GM12878 (cell line): ENCODE measurements around the gene PXMP4. TPM values are rescaled to one million over a fixed set of nuclear protein-coding genes. Genes with fewer than 3 reads are reported as not detected.

Experiments used
- ATAC-seq: fragments of 200-7000 bp; cut with Tn5 transposase; 3 replicates; pipeline ENCODE4 v1.9.1; 2020; ENCODE audit warnings: mild to moderate bottlenecking, moderate library complexity
- BruUV-seq: library from RNA; stranded (reverse); fragments of 400-500 nt; replicated peaks from 2 replicates; lab custom pipeline; 2021; lab: Mats Ljungman, UMichigan
- CTCF ChIA-PET: fragments of 300-600 bp; sonication (Branson Sonifier 250); formaldehyde crosslinking; extraction: SDS; loops from one replicate; lab custom pipeline; 2021; ENCODE audit warnings: inconsistent platforms; lab: Yijun Ruan, JAX
- POLR2A ChIA-PET: fragments of 350-600 bp; formaldehyde crosslinking; extraction: SDS; loops from one replicate; lab custom pipeline; 2021; ENCODE audit warnings: inconsistent platforms; lab: Charles Lee
- RAD21 ChIA-PET: fragments of 300-600 bp; sonication (Branson Sonifier 250); formaldehyde crosslinking; loops from one replicate; lab custom pipeline; 2023; ENCODE audit warnings: antibody characterized with exemption; ENCODE audit not compliant: unreplicated experiment; lab: Charles Lee
- SMC1A ChIA-PET: fragments of 300-600 bp; sonication (Branson Sonifier 250); formaldehyde crosslinking; loops from one replicate; lab custom pipeline; 2023; ENCODE audit not compliant: unreplicated experiment, uncharacterized antibody; lab: Charles Lee
- DNase-seq: peaks from one replicate; pipeline ENCODE4 v3.0.0-alpha.2; 2011; ENCODE audit warnings: low read depth, low spot score
- FAIRE-seq: peaks from 3 replicates; lab custom pipeline; 2011; peaks lifted over from hg19 to GRCh38; lab: Jason Lieb, UNC
- H2AFZ ChIP-seq: 2 replicates; pipeline ENCODE4 v1.6.0; 2011; ENCODE audit warnings: low read depth, low read length, control low read depth; ENCODE audit not compliant: control insufficient read depth
- H3K27ac ChIP-seq: 2 replicates; pipeline ENCODE4 v1.5.1; 2011; ENCODE audit warnings: control low read depth; ENCODE audit not compliant: control insufficient read depth, insufficient read depth
- H3K27me3 ChIP-seq, 2 experiments: replicated peaks in 1 of 2; 2 replicates each; pipeline versions ENCODE4 v1.6.0 to v1.6.1; 2011; ENCODE audit warnings: low read length in 1 of 2; ENCODE audit not compliant: control insufficient read depth in 2 of 2, insufficient read depth in 2 of 2
- H3K36me3 ChIP-seq, 2 experiments: 2 replicates each; pipeline ENCODE4 v1.5.1; 2011; ENCODE audit warnings: low read length in 1 of 2; ENCODE audit not compliant: control insufficient read depth in 2 of 2, insufficient read depth in 2 of 2
- H3K4me1 ChIP-seq: 2 replicates; pipeline ENCODE4 v1.6.1; 2011; ENCODE audit warnings: mild to moderate bottlenecking, low read length, moderate library complexity, mixed read lengths; ENCODE audit not compliant: control insufficient read depth, insufficient read depth
- H3K4me2 ChIP-seq: 2 replicates; pipeline ENCODE4 v1.6.0; 2011; ENCODE audit warnings: control low read depth; ENCODE audit not compliant: control insufficient read depth, insufficient read depth
- H3K4me3 ChIP-seq: fragments of 200-600 bp; sonication (generic); 2 replicates; pipeline ENCODE4 v1.5.1; 2016
- H3K79me2 ChIP-seq: 2 replicates; pipeline ENCODE4 v1.6.0; 2011; ENCODE audit warnings: low read length; ENCODE audit not compliant: control insufficient read depth, insufficient read depth
- H3K9ac ChIP-seq: 2 replicates; pipeline ENCODE4 v1.8.0; 2011; ENCODE audit warnings: low read length, control low read depth, mixed read lengths; ENCODE audit not compliant: control insufficient read depth, insufficient read depth
- H3K9me3 ChIP-seq: replicated peaks from 3 replicates; pipeline ENCODE4 v1.5.1; 2011; ENCODE audit warnings: mild to moderate bottlenecking, low read length; ENCODE audit not compliant: control insufficient read depth, insufficient read depth
- H4K20me1 ChIP-seq: 2 replicates; pipeline ENCODE4 v1.6.0; 2011; ENCODE audit not compliant: control insufficient read depth, insufficient read depth
- BACH1 ChIP-seq: fragments of 450-650 bp; IDR thresholded peaks from 2 replicates; pipeline ENCODE4 v1.6.1; 2017; ENCODE audit warnings: mild to moderate bottlenecking, borderline replicate concordance
- BHLHE40 ChIP-seq, 2 experiments: fragments of 450-650 bp in 1 of 2; IDR thresholded peaks; 2 replicates each; pipeline ENCODE4 v1.6.1; 2011 to 2017; ENCODE audit warnings: low read depth in 2 of 2, borderline replicate concordance in 1 of 2, improper control_type of control experiment in 1 of 2, low read length in 1 of 2, mild to moderate bottlenecking in 1 of 2
- CBFB ChIP-seq: IDR thresholded peaks from 2 replicates; pipeline ENCODE4 v1.6.1; 2016; ENCODE audit warnings: antibody characterized with exemption, low read depth
- CHD2 ChIP-seq: IDR thresholded peaks from 2 replicates; pipeline ENCODE4 v1.6.1; 2011; ENCODE audit warnings: low read depth, low read length, improper control_type of control experiment, borderline replicate concordance
- CHD4 ChIP-seq: fragments of 200-600 bp; sonication (generic); IDR thresholded peaks from 2 replicates; pipeline ENCODE4 v1.6.1; 2016; ENCODE audit warnings: mild to moderate bottlenecking
- CTCF ChIP-seq, 3 experiments: IDR thresholded peaks in 2 of 3; conservative IDR thresholded peaks in 1 of 3; 2 replicates each; pipeline ENCODE4 v1.5.1; 2011; ENCODE audit warnings: low read depth in 3 of 3, low read length in 3 of 3, mild to moderate bottlenecking in 3 of 3, control low read depth in 2 of 3, moderate library complexity in 2 of 3, inconsistent platforms in 1 of 3, mixed read lengths in 1 of 3; ENCODE audit not compliant: control insufficient read depth in 2 of 3, insufficient read depth in 1 of 3; ENCODE audit errors: extremely low read depth in 1 of 3
- IKZF1 ChIP-seq: fragments of 450-650 bp; conservative IDR thresholded peaks from 2 replicates; pipeline ENCODE4 v1.6.1; 2017; ENCODE audit warnings: antibody characterized with exemption, mild to moderate bottlenecking
- IKZF2 ChIP-seq, 2 experiments: fragments of 450-650 bp; IDR thresholded peaks; 2 replicates each; pipeline ENCODE4 v1.6.1; 2017; ENCODE audit warnings: mild to moderate bottlenecking in 2 of 2, moderate library complexity in 2 of 2
- MXI1 ChIP-seq: fragments of 150-350 bp; IDR thresholded peaks from 2 replicates; pipeline ENCODE4 v1.6.1; 2011; ENCODE audit warnings: low read depth, mild to moderate bottlenecking, inconsistent platforms, low read length, improper control_type of control experiment
- MYC ChIP-seq: IDR thresholded peaks from 2 replicates; pipeline ENCODE4 v1.6.1; 2011; ENCODE audit warnings: mild to moderate bottlenecking, low read length, moderate library complexity, inconsistent platforms; ENCODE audit not compliant: insufficient read depth, insufficient replicate concordance, insufficient read length, severe bottlenecking
- NBN ChIP-seq: fragments of 450-650 bp; IDR thresholded peaks from 2 replicates; pipeline ENCODE4 v1.6.1; 2016
- SMARCA5 ChIP-seq: fragments of 450-650 bp; IDR thresholded peaks from 2 replicates; pipeline ENCODE4 v1.6.1; 2017; ENCODE audit warnings: mild to moderate bottlenecking
- SPI1 ChIP-seq: IDR thresholded peaks from 2 replicates; pipeline ENCODE4 v1.6.1; 2011; ENCODE audit warnings: low read depth, mild to moderate bottlenecking, low read length, moderate library complexity, borderline replicate concordance; ENCODE audit not compliant: insufficient read depth
- SUZ12 ChIP-seq: fragments of 200-600 bp; sonication (generic); IDR thresholded peaks from one replicate; pipeline ENCODE4 v1.6.1; 2018; ENCODE audit warnings: antibody characterized with exemption, mild to moderate bottlenecking; ENCODE audit not compliant: unreplicated experiment
- TCF7 ChIP-seq: IDR thresholded peaks from 2 replicates; pipeline ENCODE4 v1.6.1; 2014; ENCODE audit warnings: antibody characterized with exemption, borderline replicate concordance
- ZNF384 ChIP-seq: IDR thresholded peaks from 2 replicates; pipeline ENCODE4 v1.6.1; 2012; ENCODE audit warnings: low read depth, mild to moderate bottlenecking, low read length, improper control_type of control experiment, borderline replicate concordance
- ZSCAN29 ChIP-seq: fragments of 450-650 bp; IDR thresholded peaks from 2 replicates; pipeline ENCODE4 v1.6.1; 2017; ENCODE audit warnings: mild to moderate bottlenecking, moderate library complexity
- WGBS: methylation state at CpG from one replicate; pipeline ENCODE4 v1.1.6; 2016; ENCODE audit warnings: low lambda C conversion rate; ENCODE audit not compliant: insufficient replicate concordance, insufficient coverage; ENCODE audit errors: missing lambda C conversion rate; 5-methylcytosine and 5-hydroxymethylcytosine counted together
- in situ Hi-C: fragments of 300-500 bp; cut with MboI; formaldehyde crosslinking; loops from 9 replicates; pipeline ENCODE4 v1.14.3; 2018; ENCODE audit warnings: mixed read lengths
- intact Hi-C: fragments of 100-400 bp; cut with micrococcal nuclease; formaldehyde crosslinking; loops from one replicate; pipeline ENCODE4 v1.14.2; 2022; ENCODE audit not compliant: unreplicated experiment
- polyA plus RNA-seq, 11 experiments: library from polyadenylated mRNA; depleted of rRNA in 4 of 11; unstranded in 6 of 11; stranded (reverse) in 5 of 11; fragments of >200 nt; fragmentation: Nextera tagmentation in 4 of 11; fragmentation: Illumina TruSeq in 1 of 11; extraction: Ambion mirVana in 4 of 11; extraction: Trizol in 1 of 11; gene quantifications; 1 replicate in 1 of 11; 2 replicates in 10 of 11; pipeline versions ENCODE4 v1.2.1 to v1.2.3, GENCODE V29; 2011 to 2016; ENCODE audit warnings: inconsistent platforms in 2 of 11, missing spikeins in 2 of 11, low read depth in 1 of 11
- total RNA-seq, 4 experiments: library from RNA; depleted of rRNA in 3 of 4; stranded (reverse); fragments of >200 nt in 3 of 4; fragmentation: Illumina TruSeq in 1 of 4; extraction: Trizol in 1 of 4; gene quantifications; 2 replicates each; pipeline versions ENCODE4 v1.2.1 to v1.2.3, GENCODE V29; 2013 to 2021
- TF ChIP-seq, protein P1 (sequence below): fragments of 450-650 bp; conservative IDR thresholded peaks from 2 replicates; pipeline ENCODE4 v1.6.1; 2017; ENCODE audit warnings: mild to moderate bottlenecking, moderate library complexity

PXMP4 gene
- total and polyA plus RNA-seq, 10 of the 15 experiments (the other 5 are each of a cell fraction or from before 2014, with no cell fraction given), result 3.6 to 19.2 (median 8.6) TPM

GRCh38 chr20:33667676-33668465, 52.2 kb downstream of the PXMP4 start:
- no peaks in the 10 kb centered on the region for H3K36me3 ChIP-seq
- H3K9me3 ChIP-seq, result no peaks in the 10 kb centered on the region
- ChIA-PET POLR2A (interaction anchor here (0.6 to 3.3 kb wide), 8 partner anchors 11 to 271 kb away, joined by 3 to 20 read pairs (median 5); partner anchors contain the start of gene CBFA2T2), CTCF (interaction anchor here (0.5 to 4.1 kb wide), 37 partner anchors 9 to 1457 kb away, joined by 3 to 43 read pairs (median 4); partner anchors contain the start of genes CBFA2T2, CDK5RAP1, E2F1 and PXMP4), SMC1A (interaction anchor here (0.6 to 4.0 kb wide), 19 partner anchors 12 to 266 kb away, joined by 3 to 20 read pairs (median 4); partner anchors contain the start of genes CBFA2T2, CDK5RAP1 and SNTA1), RAD21 (interaction anchor here (0.6 to 3.3 kb wide), 29 partner anchors 8 to 295 kb away, joined by 3 to 25 read pairs (median 4); partner anchors contain the start of genes CBFA2T2, CDK5RAP1, PXMP4 and SNTA1)
- peak; percentile 49 for FAIRE-seq
- peak overlapping the region; percentile 36 for H3K9ac ChIP-seq
- peaks cover 26% of the 10 kb centered on the region for H3K4me1 ChIP-seq
- no TSS peak for BruUV-seq
- in situ Hi-C loops, result no loop called here
- no peaks in the 10 kb centered on the region for H3K27me3 ChIP-seq
- peak overlapping the region; percentile 65 for H3K27ac ChIP-seq
- no peak for DNase-seq
- H3K4me3 ChIP-seq, result peak overlapping the region; percentile 75
- peak; percentile 72 for ATAC-seq
- WGBS, result 1% methylated on average over 44 of the region's 47 CpGs
- H3K4me2 ChIP-seq, result peak overlapping the region; percentile 99
- peaks cover 4% of the 10 kb centered on the region; the same call in 1 of the 2 replicates for H4K20me1 ChIP-seq
- H2AFZ ChIP-seq, result peak overlapping the region; percentile 39
- intact Hi-C loops, result loop anchor here (2.0 to 10.0 kb wide), 2 partner anchors 63 to 457 kb away; partner anchors contain the start of gene ZNF341
- H3K79me2 ChIP-seq, result peaks cover 2% of the 10 kb centered on the region
- TF ChIP-seq ZSCAN29, result peak; percentile 51; the same call in 1 of the 2 replicates
- no peak for TF ChIP-seq SUZ12
- TF ChIP-seq BACH1, result 0 out of 2 replicates have a peak, but pooled peaks have one; percentile 31
- TF ChIP-seq, protein P1, sequence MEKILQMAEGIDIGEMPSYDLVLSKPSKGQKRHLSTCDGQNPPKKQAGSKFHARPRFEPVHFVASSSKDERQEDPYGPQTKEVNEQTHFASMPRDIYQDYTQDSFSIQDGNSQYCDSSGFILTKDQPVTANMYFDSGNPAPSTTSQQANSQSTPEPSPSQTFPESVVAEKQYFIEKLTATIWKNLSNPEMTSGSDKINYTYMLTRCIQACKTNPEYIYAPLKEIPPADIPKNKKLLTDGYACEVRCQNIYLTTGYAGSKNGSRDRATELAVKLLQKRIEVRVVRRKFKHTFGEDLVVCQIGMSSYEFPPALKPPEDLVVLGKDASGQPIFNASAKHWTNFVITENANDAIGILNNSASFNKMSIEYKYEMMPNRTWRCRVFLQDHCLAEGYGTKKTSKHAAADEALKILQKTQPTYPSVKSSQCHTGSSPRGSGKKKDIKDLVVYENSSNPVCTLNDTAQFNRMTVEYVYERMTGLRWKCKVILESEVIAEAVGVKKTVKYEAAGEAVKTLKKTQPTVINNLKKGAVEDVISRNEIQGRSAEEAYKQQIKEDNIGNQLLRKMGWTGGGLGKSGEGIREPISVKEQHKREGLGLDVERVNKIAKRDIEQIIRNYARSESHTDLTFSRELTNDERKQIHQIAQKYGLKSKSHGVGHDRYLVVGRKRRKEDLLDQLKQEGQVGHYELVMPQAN, result 0 out of 2 replicates have a peak, but pooled peaks have one; percentile 33
- TF ChIP-seq NBN, result 0 out of 2 replicates have a peak, but pooled peaks have one; percentile 51
- TF ChIP-seq MYC, result peak; percentile 22
- peak in 1 of 2 experiments; percentile 37; a peak in 2 of 4 replicates for TF ChIP-seq BHLHE40 (IDR thresholded peaks at IDR 0.05; ENCODE audit: borderline replicate concordance in 1 of 2, low read depth in 2 of 2, low read length in 1 of 2)
- TF ChIP-seq CHD2, result no peak
- TF ChIP-seq SPI1, result no peak
- TF ChIP-seq IKZF1, result peak; percentile 63; the same call in 1 of the 2 replicates
- TF ChIP-seq MXI1, result no peak
- TF ChIP-seq CTCF (IDR thresholded peaks at IDR 0.05 in 2 of 3, conservative IDR thresholded peaks at IDR 0.05 in 1 of 3; ENCODE audit: control insufficient read depth in 2 of 3, extremely low read depth in 1 of 3, insufficient read depth in 1 of 3, low read depth in 3 of 3, low read length in 3 of 3), result peak; percentile 92 to 99 (median 96); a peak in 5 of 6 replicates
- no peak for TF ChIP-seq ZNF384
- no peak for TF ChIP-seq CHD4
- TF ChIP-seq SMARCA5, result peak; percentile 92; the same call in 1 of the 2 replicates
- no peak for TF ChIP-seq TCF7
- TF ChIP-seq CBFB, result no peak
- TF ChIP-seq IKZF2 (IDR thresholded peaks at IDR 0.05), result peak in 1 of 2 experiments; percentile 42; a peak in 3 of 4 replicates
